HG03280 (cell line): ENCODE results near the gene FBXO7.

ENCODE experiments used
- ATAC-seq: cut with Tn5 transposase; IDR thresholded peaks from one replicate; pipeline ENCODE4 v1.9.1; 2021; ENCODE audit warnings: mild to moderate bottlenecking, moderate library complexity; ENCODE audit not compliant: unreplicated experiment

Gene FBXO7

DNA sequence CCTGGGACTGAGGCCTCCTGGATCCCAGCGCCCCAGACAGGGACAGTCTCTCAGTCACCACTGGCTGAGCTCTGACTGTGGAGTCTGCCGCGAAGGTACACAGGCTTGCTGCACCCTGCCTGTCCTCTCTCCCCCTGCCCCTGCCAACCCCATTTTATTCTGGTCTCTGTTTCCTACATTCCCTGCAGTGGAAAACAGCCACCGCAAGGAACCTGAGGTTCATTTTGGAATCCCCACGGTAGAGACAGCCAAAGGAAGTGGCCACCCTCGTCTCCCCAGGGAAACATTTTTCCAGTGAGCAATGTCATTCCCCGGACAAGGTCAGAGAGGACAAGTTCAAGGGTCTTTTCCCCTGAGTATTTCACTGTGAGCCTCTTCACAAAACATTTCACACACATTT, 56.6 kb downstream of the FBXO7 start:
- no peak for ATAC-seq

DNA sequence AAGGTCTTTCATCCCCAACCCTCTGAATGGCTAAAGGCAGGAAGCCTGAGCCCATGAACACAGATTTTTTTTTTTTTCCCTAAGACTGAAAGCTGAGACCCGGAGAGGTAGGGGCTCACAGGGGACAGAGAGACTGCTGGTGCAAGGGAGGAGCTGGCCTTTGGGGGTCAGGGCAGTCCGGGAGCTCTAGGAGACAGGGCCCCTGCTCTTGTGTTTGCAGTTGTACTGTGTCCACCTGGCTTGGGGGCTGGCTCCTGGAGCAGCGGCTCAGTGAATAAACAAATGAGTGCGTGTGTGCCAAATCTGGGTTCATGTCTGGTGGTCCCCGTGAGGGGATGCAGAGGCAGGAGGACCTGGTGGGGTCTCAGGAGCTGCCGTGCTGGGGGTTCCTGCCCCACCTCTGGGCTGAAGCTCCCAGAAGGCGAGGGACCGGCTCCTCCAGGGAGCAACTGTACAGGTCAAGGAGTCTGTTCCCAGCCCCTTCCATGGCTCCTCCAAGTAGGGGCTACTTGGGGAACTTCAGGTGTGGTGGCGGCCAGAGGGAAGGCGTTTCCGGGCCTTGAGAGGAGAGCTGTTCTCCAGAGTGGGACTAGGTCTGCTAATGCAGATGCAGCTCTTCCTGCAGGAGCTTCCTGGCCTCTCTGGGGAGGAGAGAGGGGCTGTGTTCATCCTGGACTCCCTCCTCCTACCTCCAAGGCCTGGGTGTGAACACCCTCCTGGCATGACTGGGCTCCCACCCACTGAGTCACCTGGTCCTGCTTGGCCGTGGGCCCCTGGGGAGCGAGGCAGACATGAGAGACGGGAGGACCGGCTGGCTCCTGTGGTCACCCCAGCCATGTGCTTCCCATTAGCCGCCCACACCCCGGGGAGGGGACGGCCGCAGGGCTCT, 57.6 kb downstream of the FBXO7 start:
- no peak for ATAC-seq

DNA sequence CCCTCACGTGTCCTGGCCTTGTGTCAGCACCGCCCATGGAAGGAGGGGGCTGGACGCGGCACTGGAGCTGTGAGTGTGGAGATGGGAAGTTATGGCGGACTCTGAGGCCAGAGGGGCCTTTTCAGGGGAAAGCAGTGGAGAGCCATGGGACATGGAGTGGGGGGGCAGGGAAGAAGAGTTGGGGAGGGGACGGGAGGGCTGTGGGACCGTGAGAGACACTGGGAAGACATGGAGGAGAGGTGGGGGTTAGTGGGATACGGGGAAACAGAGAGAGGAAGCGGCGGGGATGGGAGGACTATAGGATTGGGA, 58.2 kb downstream of the FBXO7 start:
- ATAC-seq: no peak

DNA sequence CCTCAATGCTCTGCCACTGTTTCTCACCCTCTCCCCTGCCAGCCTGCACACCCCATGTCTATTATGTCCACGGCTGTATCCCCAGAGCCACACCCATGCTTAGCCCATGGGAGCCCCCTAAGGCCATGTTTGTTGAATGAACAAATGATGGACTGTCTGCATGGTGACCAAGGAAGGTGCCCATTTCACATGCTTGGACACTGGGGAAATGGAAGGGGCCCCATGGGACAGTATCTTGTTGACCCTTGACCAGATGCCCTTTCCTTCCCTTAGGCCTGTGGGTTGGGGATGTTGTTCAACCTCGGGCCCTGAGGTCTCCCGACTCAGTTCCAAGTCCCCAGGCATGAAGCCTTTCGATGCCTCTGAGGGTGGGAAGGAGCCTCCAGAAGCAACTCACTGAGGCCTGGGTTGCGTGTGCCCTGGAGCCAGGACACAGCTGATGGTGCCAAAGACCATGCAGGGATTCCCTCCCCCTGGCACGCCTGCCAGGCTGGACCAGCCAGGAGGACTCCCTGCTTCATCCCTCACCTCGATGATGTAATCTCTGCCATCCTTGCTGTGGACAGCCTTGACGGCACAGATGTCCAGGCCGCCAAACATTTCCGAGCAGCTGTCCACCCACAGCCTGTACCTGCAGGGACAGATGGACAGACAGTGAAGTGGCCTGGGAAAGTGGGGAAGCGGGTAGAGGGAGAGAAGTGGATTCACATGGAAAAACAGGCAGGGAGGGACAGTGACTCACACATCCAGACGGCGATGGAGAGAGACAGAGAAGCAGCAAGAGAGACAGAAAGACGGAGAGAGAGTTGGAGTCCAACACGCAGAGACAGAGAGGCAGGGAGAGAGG, 58.9 kb downstream of the FBXO7 start:
- ATAC-seq: no peak

DNA sequence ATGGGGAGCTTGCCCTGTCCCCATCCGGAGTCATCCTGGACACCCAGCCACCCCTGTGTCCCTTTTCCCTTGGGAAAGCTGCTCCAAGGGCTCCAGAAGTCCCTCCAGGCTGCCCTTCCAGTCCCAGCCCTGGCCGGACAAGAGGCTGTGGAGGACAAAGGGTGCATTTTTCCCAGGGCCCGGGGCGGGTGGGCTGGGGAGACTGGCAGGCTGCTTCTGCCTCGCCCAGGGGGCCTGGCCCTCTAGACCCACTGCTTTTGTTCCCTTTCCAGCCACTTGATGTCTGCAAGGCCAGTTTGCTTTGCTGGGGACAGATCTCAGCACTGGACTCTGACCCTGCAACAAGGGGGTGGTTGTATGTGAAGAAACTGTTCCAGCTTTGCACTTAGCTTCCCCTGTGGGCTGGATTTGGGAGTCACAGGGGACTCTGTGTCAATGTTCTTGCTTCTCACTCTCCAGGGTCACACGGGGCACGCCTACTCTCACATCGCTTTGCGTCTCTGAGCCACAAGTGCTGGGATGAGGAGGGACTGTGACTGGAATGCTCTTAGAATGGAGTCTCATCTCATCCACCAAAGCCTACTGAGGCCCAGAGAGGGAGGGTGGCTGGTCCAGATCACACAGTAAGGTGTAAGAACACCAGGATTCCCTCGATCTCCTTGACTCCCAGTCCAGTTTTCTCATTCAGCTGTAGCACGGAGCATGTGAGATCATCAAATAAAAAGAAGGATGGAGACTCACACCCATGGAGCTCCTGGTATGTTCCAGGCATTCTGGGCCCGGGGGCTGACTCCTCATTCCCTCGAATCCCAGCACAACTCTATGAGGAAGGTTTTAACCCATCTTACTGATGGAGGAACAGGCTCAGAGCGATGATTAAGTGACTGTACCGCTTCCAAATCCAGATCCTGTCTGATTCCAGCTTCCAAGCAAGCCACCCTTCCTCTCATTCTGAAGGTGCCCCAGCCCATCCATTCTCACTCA, 59.9 kb downstream of the FBXO7 start:
- ATAC-seq: no peak

DNA sequence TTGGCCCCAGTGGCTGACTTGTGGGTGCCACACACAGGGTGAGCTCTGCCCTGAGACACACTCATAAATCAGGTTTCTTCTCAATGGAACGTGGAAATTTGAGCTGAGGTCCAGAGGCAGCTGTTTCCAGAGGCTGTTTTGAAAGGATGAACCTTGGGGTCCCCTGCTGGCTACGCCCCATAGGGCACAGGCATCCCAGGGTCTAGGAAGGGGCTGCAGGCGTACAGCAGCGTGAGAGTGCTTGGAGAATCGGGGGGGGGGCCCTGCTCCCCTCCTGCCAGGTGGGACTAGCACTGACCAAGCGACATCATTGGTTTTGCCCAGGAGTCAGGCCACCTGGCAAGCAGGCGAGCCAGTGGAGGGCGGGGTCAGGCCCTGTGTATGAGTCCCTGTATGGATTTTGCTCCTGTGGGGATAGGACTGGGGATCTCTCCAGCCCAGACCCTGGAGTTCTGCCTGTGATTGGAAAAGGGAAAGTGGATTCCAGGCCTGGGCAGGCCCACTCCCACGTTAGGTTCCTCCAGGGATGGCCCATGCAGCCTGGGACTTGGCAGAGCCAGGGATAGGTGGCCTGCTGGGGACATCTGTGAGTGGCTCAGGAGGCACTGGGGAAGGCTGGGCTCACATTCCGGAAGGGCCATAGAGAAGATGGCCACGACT, 61.0 kb downstream of the FBXO7 start:
- ATAC-seq: no peak

DNA sequence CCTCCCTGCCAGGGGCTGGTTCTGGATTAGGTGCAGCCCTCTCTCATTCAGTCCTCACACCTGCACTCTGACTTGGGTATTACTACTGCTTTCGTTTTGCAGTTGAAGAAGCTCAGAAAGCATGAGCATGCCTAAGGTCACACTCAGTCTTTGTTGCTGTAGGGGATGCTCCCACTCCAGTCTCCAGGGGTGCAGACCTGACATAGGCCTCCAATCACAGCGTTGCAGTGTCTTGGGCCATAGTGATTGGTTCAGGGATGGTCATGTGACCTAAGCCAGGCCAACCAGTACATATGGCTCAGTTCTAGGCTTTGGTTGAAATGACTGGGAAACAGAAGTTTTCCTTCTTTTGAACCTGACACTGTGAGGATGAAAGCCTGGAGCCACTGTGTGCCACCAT, 61.7 kb downstream of the FBXO7 start:
- no peak for ATAC-seq

DNA sequence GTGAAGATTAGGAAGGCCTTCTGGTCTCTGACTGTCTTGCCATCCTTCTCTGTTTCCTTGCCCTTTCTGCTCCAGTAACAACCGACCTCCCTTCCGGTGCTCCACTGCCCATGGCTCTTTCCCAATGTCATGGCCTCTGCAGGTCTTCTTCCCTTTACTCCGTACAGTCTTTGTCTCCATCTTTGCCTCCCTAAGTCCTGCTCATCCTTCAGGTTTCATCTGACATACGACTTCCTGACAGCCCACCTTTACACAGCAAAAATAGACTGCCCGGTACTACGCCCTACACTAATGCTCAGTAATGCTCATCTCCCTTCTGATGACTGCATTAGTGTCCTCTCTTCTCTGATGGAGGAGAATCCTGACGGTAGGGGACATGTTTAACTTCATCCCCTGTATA, 63.9 kb downstream of the FBXO7 start:
- ATAC-seq: no peak

DNA sequence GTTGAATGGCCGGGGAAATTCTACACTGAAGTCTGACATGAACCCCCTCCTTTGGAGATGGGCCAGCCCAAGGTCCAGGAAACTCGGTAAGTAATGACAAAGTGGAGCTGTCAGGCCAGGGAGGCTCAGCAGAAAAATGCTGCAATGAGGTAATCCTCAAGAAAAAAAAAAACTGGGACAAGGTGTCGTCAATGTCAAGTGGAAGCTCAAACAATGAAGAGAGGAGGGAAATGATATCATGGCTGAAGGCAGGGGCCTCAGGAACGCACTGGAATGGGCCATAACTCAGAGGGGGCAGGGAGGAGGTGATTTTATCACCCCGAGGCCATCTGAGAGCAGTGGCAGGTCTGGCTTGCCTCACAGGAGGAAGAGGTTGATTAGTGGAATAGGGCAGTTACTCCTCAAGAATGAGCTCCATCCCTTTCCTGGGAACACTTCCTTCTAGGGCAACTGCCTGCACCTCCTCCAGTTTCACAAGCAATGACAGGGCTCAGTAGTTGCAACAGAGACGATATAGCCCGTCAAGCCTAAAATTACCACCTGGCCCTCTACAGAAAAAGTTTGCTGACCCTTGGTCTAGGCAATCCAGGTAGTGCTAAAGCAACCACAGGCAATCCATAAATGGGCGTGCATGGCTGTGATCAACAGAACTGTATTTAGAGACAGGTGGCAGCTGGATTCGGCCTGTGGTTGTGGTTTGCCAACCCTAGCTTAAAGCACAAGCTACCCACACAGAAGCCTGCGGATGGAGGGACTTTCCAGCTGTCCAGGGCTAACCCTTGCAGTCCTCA, 65.2 kb downstream of the FBXO7 start:
- no peak for ATAC-seq

DNA sequence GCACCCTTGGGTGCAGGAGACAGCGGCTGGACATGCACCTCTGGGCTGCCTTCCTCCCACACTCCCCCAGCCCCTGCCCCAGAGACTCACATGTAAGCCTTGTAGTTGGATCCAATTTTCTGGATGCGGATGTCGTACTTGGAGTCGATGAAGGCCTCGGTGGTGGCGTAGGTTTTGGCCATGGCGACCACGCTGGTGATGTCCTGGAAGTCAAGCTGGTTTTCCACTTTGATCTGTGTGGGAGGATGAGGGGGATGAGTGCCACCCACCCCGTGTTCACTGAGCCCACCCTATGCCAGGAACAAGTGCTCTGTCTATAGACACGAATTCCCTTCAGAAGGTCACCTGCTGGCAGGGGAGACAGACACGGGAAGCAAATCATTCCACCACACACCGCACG, 66.9 kb downstream of the FBXO7 start:
- ATAC-seq: no peak

DNA sequence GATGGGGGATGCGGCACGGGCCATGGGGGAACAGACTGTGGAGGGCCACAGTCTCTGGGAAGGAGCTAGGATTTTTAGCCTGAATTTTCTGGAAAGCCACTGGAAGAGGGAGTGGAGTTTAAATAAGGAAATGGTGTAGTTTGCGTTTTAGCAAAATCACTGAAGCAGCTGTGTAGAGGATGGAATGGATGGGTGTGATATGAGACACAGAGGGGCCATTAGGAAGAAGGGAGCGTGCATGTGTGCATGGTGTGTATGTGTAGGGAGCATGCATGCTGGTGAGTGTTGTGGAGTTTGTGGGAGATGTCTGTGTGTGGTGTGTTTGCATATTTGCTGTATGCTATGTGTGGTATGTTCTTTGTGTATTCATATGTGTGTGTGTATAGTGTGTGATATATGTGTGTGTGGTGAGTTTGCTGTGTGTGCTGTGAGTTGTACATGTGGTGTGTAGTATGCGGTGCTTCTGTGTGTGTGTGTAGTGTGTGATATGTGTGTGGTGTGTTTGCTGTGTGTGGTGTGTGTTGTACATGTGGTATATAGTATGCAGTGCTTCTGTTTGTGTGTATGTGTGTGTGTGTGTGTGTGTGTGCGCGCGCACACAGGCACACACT, 67.6 kb downstream of the FBXO7 start:
- no peak for ATAC-seq

DNA sequence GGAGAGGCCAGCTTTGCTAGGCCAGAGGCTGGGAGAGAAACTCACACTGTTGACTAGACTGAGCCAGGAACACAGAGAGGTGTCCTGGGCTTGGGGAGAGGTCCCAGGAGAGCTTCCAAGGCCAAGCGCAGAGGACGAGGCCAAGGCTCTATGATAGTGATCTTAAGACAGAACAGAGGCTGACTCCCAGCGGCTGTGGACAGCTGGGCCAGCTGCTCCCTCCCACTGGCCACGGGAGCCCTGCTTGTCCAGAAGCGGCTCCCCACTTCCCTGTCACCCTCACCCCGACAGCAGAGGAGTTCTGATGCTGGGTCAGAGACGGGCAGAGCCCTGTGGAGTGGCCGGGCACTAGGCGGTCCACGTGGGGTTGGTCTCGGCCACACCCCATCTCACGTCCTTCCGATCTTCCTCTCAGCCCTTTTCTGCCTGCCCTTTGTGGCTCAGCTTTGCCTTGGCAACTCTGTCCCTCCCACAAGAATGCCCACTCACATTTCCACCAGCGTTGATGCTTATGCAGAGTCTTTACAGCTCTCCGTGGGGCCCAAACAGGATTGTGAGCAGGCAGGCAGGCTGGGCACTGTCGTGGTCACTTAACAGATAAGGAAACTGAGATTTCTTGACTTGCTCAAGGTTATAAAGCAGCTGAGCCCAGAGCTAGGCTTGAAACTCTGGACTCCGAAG, 68.2 kb downstream of the FBXO7 start:
- ATAC-seq: no peak

DNA sequence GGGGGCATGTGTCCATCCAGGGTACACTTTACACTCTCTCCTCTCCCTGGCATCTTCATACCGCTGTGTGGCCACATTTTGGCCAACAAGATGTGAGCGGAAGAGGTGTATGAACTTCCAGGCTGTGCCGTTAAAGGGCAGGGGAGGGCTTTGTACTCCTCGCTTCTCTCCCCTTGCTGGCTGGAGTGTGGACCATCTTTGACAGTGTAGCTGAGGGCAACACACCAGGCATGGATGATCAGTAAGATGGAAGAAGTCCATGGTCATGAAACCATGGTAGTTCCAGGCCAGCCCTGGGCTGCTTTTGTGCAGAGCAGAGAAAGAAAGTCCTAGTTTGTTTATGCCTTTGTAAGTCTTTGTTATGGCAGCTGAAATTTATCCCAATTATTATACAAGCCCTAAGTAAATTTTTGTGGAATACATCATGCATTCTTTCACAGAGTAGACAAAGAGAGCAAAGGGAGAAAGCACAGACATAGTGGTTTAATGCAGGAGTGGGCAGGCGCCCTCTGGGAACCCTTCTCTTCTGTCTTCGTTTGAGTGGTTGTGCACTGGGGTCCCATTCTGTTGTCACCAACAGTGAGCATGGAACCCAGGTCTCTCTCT, 70.4 kb downstream of the FBXO7 start:
- ATAC-seq: no peak

DNA sequence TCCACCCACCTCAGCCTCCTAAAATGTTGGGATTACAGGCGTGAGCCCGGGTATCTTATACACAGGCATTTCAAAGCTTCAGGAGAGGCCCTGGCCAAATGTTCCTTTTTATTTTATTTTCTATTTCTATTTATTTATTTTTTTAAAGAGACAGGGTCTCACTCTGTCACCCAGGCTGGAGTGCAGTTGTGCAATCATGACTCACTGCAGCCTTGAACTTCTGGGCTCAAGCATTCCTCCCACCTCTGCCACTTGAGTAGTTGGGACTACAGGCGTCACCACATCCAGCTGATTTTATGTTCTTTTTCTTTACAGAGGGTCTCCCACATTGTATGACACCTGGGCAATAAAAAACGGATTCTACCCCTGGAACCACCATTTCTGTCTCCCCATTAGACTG, 71.2 kb downstream of the FBXO7 start:
- no peak for ATAC-seq

DNA sequence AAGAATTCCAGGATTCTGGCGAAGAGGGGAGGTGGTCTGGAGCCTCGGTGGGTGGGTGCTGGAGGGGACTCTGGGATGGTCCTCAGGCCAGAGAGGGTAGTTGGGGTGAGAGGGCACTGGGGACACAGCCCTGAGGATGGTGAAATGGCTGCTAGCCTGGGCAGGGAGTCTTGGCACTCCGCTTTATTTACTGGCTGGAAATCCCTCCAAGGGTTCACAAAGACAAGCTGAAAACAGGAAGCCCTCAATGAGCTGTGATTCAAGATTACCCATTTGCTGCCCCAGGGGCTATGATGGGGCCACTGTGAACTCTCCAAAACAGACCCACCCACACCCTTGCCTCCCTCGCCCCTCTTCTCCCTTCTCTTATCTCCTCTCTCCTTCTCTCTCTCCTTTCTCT, 71.9 kb downstream of the FBXO7 start:
- no peak for ATAC-seq

DNA sequence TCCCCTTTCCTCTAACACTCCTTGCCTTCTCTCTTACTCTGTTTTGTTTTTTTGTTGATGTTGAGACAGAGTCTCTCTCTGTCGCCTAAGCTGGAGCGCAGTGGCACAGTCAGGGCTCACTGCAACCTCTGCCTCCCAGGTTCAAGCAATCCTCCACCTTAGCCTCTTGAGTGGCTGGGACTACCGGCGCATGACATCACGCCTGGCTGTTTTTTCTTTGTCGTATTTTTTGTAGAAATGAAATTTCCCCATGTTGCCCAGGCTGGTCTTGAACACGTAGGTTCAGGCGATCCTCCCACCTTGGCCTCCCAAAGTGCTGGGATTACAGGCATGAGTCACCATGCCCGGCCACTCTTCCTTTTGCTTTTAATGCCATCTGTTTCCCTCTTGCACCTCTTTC, 72.3 kb downstream of the FBXO7 start:
- ATAC-seq: no peak

DNA sequence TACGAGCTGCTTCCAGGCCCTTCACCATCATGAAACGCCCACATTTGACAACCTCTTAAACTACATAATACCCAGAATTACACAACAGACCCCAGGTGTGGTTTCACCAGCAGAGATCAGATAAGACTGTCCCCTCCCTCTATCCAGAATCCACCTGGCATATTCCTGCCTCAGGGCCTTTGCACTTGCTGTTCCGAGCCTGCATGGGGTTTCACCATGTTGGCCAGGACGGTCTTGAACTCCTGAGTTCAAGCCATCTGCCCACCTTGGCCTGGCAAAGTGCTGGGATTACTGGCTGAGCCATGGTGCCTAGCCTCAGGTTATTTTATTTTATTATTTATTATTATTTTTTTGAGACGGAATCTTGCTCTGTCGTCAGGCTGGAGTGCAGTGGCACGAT, 73.4 kb downstream of the FBXO7 start:
- ATAC-seq: no peak
